BLaER1 treated with 17β-estradiol and CSF1 and Interleukin-3, amounts not matched to agents 10 nM and 100 nM (cell line): ENCODE data around the gene MYO1D.

ENCODE experiments used
- H3K27ac ChIP-seq, 11 experiments: shearing (Covaris generic); formaldehyde crosslinking; 2 replicates each; pipeline ENCODE4 v1.8.1; 2022
- H3K27me3 ChIP-seq, 11 experiments: shearing (Covaris generic); formaldehyde crosslinking; 2 replicates each; pipeline ENCODE4 v1.8.1; 2022
- H3K36me3 ChIP-seq, 11 experiments: shearing (Covaris generic); formaldehyde crosslinking; 2 replicates each; pipeline ENCODE4 v1.8.1; 2022
- H3K4me1 ChIP-seq, 10 experiments: shearing (Covaris generic); formaldehyde crosslinking; 2 replicates each; pipeline ENCODE4 v1.8.1; 2022
- H3K4me2 ChIP-seq, 11 experiments: shearing (Covaris generic); formaldehyde crosslinking; 2 replicates each; pipeline ENCODE4 v1.8.1; 2022
- H3K4me3 ChIP-seq, 10 experiments: shearing (Covaris generic); formaldehyde crosslinking; 2 replicates each; pipeline ENCODE4 v1.8.1; 2022
- H3K9ac ChIP-seq, 11 experiments: shearing (Covaris generic); formaldehyde crosslinking; 2 replicates each; pipeline ENCODE4 v1.8.1; 2022
- H3K9me3 ChIP-seq, 11 experiments: shearing (Covaris generic); formaldehyde crosslinking; replicated peaks in 1 of 11; 2 replicates each; pipeline ENCODE4 v1.8.1; 2022
- H4K20me1 ChIP-seq, 11 experiments: shearing (Covaris generic); formaldehyde crosslinking; 2 replicates each; pipeline ENCODE4 v1.8.1; 2022
- Cebpa-rat ChIP-seq, 11 experiments: shearing (Covaris generic); IDR thresholded peaks; 2 replicates each; pipeline ENCODE4 v1.8.1; 2022

MYO1D gene

GRCh38 chr17:32485261-32486110 is 391.4 kb downstream of the MYO1D start:
- Histone ChIP-seq H3K36me3 (peaks cover 22 to 57% (median 51%) of the 10 kb centered on the region in 11 experiments), H3K27ac (peak overlapping the region in 8 of 11 experiments; percentile 79 to 88 (median 83); a peak in 16 of 22 replicates), H3K4me2 (peak overlapping the region; percentile 90 to 99 (median 94)), H4K20me1 (peaks cover 0 to 74% (median 50%) of the 10 kb centered on the region in 11 experiments; a peak in 21 of 22 replicates), H3K4me3 (peak overlapping the region in 2 of 10 experiments; percentile 82 to 85; a peak in 3 of 20 replicates), H3K27me3 (no peaks in the 10 kb centered on the region), H3K9ac (peak overlapping the region in 8 of 11 experiments; percentile 83 to 91 (median 88); a peak in 15 of 22 replicates), H3K9me3 (no peaks in the 10 kb centered on the region), H3K4me1 (peaks cover 10 to 61% (median 45%) of the 10 kb centered on the region in 10 experiments)
- no peak for TF ChIP-seq Cebpa-rat (IDR thresholded peaks at IDR 0.05)

GRCh38 chr17:32484628-32485027 is 392.3 kb downstream of the MYO1D start:
- H3K9ac ChIP-seq = no peak overlapping the region; a peak in 1 of 22 replicates
- H3K36me3 ChIP-seq = peaks cover 31 to 57% (median 51%) of the 10 kb centered on the region in 11 experiments
- H3K4me3 ChIP-seq = no peak overlapping the region
- TF ChIP-seq Cebpa-rat (IDR thresholded peaks at IDR 0.05) = no peak
- no peak overlapping the region for H3K27ac ChIP-seq
- peaks cover 10 to 52% (median 37%) of the 10 kb centered on the region in 10 experiments for H3K4me1 ChIP-seq
- no peaks in the 10 kb centered on the region for H3K27me3 ChIP-seq
- H4K20me1 ChIP-seq = peaks cover 0 to 78% (median 48%) of the 10 kb centered on the region in 11 experiments; a peak in 21 of 22 replicates
- H3K9me3 ChIP-seq = no peaks in the 10 kb centered on the region
- no peak overlapping the region for H3K4me2 ChIP-seq

- peak overlapping the region in 3 of 11 experiments; percentile 11 to 39 (median 14); a peak in 2 of 22 replicates for H3K27ac ChIP-seq
- no peaks in the 10 kb centered on the region for H3K27me3 ChIP-seq
- H3K9ac ChIP-seq = peak overlapping the region in 3 of 11 experiments; percentile 2 to 63 (median 31); a peak in 3 of 22 replicates
- H3K9me3 ChIP-seq = no peaks in the 10 kb centered on the region
- no peak overlapping the region for H3K4me3 ChIP-seq
- H3K4me1 ChIP-seq = peaks cover 10 to 46% (median 31%) of the 10 kb centered on the region in 10 experiments
- H3K36me3 ChIP-seq = peaks cover 36 to 57% (median 51%) of the 10 kb centered on the region in 11 experiments
- TF ChIP-seq Cebpa-rat (IDR thresholded peaks at IDR 0.05) = no peak
- peaks cover 0 to 82% (median 48%) of the 10 kb centered on the region in 11 experiments; a peak in 21 of 22 replicates for H4K20me1 ChIP-seq
- H3K4me2 ChIP-seq = peak overlapping the region in 3 of 11 experiments; percentile 5 to 32 (median 11); a peak in 2 of 22 replicates
These were observed 392.9 kb downstream of the MYO1D start for GRCh38 chr17:32484041-32484461.

GRCh38 chr17:32483451-32484019 is 393.4 kb downstream of the MYO1D start:
- peak overlapping the region in 3 of 11 experiments; percentile 5 to 32 (median 11); a peak in 2 of 22 replicates for H3K4me2 ChIP-seq
- TF ChIP-seq Cebpa-rat (IDR thresholded peaks at IDR 0.05) = no peak
- no peaks in the 10 kb centered on the region for H3K9me3 ChIP-seq
- H3K27me3 ChIP-seq = no peaks in the 10 kb centered on the region
- peak overlapping the region in 4 of 11 experiments; percentile 11 to 39 (median 12); a peak in 3 of 22 replicates for H3K27ac ChIP-seq
- no peak overlapping the region for H3K4me3 ChIP-seq
- H4K20me1 ChIP-seq = peaks cover 0 to 82% (median 48%) of the 10 kb centered on the region in 11 experiments; a peak in 21 of 22 replicates
- H3K4me1 ChIP-seq = peaks cover 10 to 41% (median 26%) of the 10 kb centered on the region in 10 experiments
- H3K36me3 ChIP-seq = peaks cover 42 to 57% (median 51%) of the 10 kb centered on the region in 11 experiments
- peak overlapping the region in 3 of 11 experiments; percentile 2 to 63 (median 31); a peak in 4 of 22 replicates for H3K9ac ChIP-seq

GRCh38 chr17:32482568-32483320 is 394.2 kb downstream of the MYO1D start:
- Histone ChIP-seq H3K9ac (no peak overlapping the region; a peak in 1 of 22 replicates), H3K9me3 (no peaks in the 10 kb centered on the region), H3K27me3 (no peaks in the 10 kb centered on the region), H4K20me1 (peaks cover 0 to 81% (median 41%) of the 10 kb centered on the region in 11 experiments; a peak in 20 of 22 replicates), H3K4me3 (no peak overlapping the region), H3K4me1 (peaks cover 4 to 33% (median 18%) of the 10 kb centered on the region in 10 experiments), H3K4me2 (no peak overlapping the region; a peak in 1 of 22 replicates), H3K36me3 (peaks cover 50 to 58% (median 53%) of the 10 kb centered on the region in 11 experiments), H3K27ac (no peak overlapping the region)
- TF ChIP-seq Cebpa-rat (IDR thresholded peaks at IDR 0.05) = no peak

- peaks cover 0 to 28% (median 13%) of the 10 kb centered on the region in 10 experiments; a peak in 16 of 20 replicates for H3K4me1 ChIP-seq
- peaks cover 0 to 89% (median 38%) of the 10 kb centered on the region in 11 experiments; a peak in 15 of 22 replicates for H4K20me1 ChIP-seq
- H3K27ac ChIP-seq = no peak overlapping the region
- H3K9ac ChIP-seq = peak overlapping the region in 1 of 11 experiments; percentile 54; a peak in 1 of 22 replicates
- no peak overlapping the region for H3K4me2 ChIP-seq
- H3K36me3 ChIP-seq = peaks cover 65 to 73% (median 68%) of the 10 kb centered on the region in 11 experiments
- no peaks in the 10 kb centered on the region for H3K27me3 ChIP-seq
- no peak overlapping the region for H3K4me3 ChIP-seq
- H3K9me3 ChIP-seq = no peaks in the 10 kb centered on the region
- TF ChIP-seq Cebpa-rat (IDR thresholded peaks at IDR 0.05) = no peak
These were observed 395.7 kb downstream of the MYO1D start for GRCh38 chr17:32481193-32481592.

GRCh38 chr17:32479074-32479617 is 397.8 kb downstream of the MYO1D start:
- TF ChIP-seq Cebpa-rat (IDR thresholded peaks at IDR 0.05) = no peak
- Histone ChIP-seq H4K20me1 (peaks cover 0 to 95% (median 44%) of the 10 kb centered on the region in 11 experiments; a peak in 16 of 22 replicates), H3K4me3 (no peak overlapping the region), H3K9me3 (no peaks in the 10 kb centered on the region), H3K27me3 (no peaks in the 10 kb centered on the region), H3K36me3 (peaks cover 85 to 94% (median 89%) of the 10 kb centered on the region in 11 experiments), H3K4me2 (no peak overlapping the region), H3K9ac (no peak overlapping the region), H3K4me1 (peaks cover 0 to 17% (median 8%) of the 10 kb centered on the region in 10 experiments; a peak in 10 of 20 replicates), H3K27ac (no peak overlapping the region)

GRCh38 chr17:32477220-32477619 is 399.7 kb downstream of the MYO1D start:
- no peaks in the 10 kb centered on the region for H3K27me3 ChIP-seq
- H3K9me3 ChIP-seq = no peaks in the 10 kb centered on the region
- no peak overlapping the region for H3K4me3 ChIP-seq
- no peak overlapping the region for H3K9ac ChIP-seq
- H4K20me1 ChIP-seq = peaks cover 0 to 96% (median 41%) of the 10 kb centered on the region in 11 experiments; a peak in 14 of 22 replicates
- no peak overlapping the region for H3K27ac ChIP-seq
- peaks cover 99 to 100% (median 100%) of the 10 kb centered on the region in 11 experiments for H3K36me3 ChIP-seq
- peaks cover 0 to 2% (median 0%) of the 10 kb centered on the region in 10 experiments; a peak in 2 of 20 replicates for H3K4me1 ChIP-seq
- TF ChIP-seq Cebpa-rat (IDR thresholded peaks at IDR 0.05) = no peak
- no peak overlapping the region for H3K4me2 ChIP-seq
